Osteoblast (primary cell): ENCODE results near the gene SURF1. TPM values are rescaled to one million over a fixed set of nuclear protein-coding genes. Genes with fewer than 3 reads are reported as not detected.

Experiments
- DNase-seq: peaks from one replicate; pipeline ENCODE4 v3.0.0; 2011; ENCODE audit warnings: low spot score, mixed read lengths; ENCODE audit not compliant: insufficient read length; ENCODE audit errors: missing footprints
- H2AFZ ChIP-seq: 2 replicates; pipeline ENCODE4 v1.6.0; 2011; ENCODE audit warnings: mild to moderate bottlenecking, low read length
- H3K27ac ChIP-seq: 2 replicates; pipeline ENCODE4 v1.5.1; 2011; ENCODE audit warnings: mild to moderate bottlenecking, low read depth, low read length, moderate library complexity
- H3K27me3 ChIP-seq: 2 replicates; pipeline ENCODE4 v1.6.0; 2012; ENCODE audit warnings: mild to moderate bottlenecking, control low read depth, inconsistent platforms, low read length, moderate library complexity; ENCODE audit not compliant: insufficient read depth
- H3K36me3 ChIP-seq: 2 replicates; pipeline ENCODE4 v1.5.1; 2011; ENCODE audit warnings: mild to moderate bottlenecking, low read length, control low read depth, moderate library complexity; ENCODE audit not compliant: insufficient read depth
- H3K4me1 ChIP-seq: 2 replicates; pipeline ENCODE4 v1.5.1; 2011; ENCODE audit warnings: mild to moderate bottlenecking, low read length, control low read depth, moderate library complexity; ENCODE audit not compliant: insufficient read depth
- H3K4me2 ChIP-seq: 2 replicates; pipeline ENCODE4 v1.6.0; 2011; ENCODE audit warnings: mild to moderate bottlenecking, low read length; ENCODE audit not compliant: insufficient read depth
- H3K4me3 ChIP-seq: fragments of 200-600 bp; sonication (generic); 3 replicates; pipeline ENCODE4 v1.5.1; 2012; ENCODE audit warnings: mild to moderate bottlenecking, low read length, inconsistent platforms; ENCODE audit not compliant: insufficient read depth
- H3K79me2 ChIP-seq: 2 replicates; pipeline ENCODE4 v1.6.0; 2012; ENCODE audit warnings: mild to moderate bottlenecking, low read length, control low read depth, inconsistent platforms; ENCODE audit not compliant: insufficient read depth
- H3K9me3 ChIP-seq: 2 replicates; pipeline ENCODE4 v1.5.1; 2011; ENCODE audit warnings: low read depth, low read length, control low read depth
- H4K20me1 ChIP-seq: 2 replicates; pipeline ENCODE4 v1.6.0; 2012; ENCODE audit warnings: mild to moderate bottlenecking, low read length, control low read depth; ENCODE audit not compliant: insufficient read depth
- CTCF ChIP-seq: IDR thresholded peaks from 2 replicates; pipeline ENCODE4 v1.5.1; 2011; ENCODE audit warnings: mild to moderate bottlenecking, low read depth, low read length, moderate library complexity; ENCODE audit errors: extremely low read depth
- total RNA-seq: library from RNA; depleted of rRNA; stranded (reverse); fragments of >200 nt; gene quantifications from 2 replicates; pipeline ENCODE4 v1.2.3, GENCODE V29; 2012

SURF1 gene
- total RNA-seq, 1 donor = 21.0 TPM

GRCh38 chr9:133369422-133369821 lies 13.1 kb upstream of the SURF1 start:
- Histone ChIP-seq H3K4me2 (peak overlapping the region; percentile 33), H3K4me3 (no peak overlapping the region), H3K9me3 (no peaks in the 10 kb centered on the region), H3K79me2 (peaks cover 99% of the 10 kb centered on the region), H3K27me3 (no peaks in the 10 kb centered on the region), H3K4me1 (peaks cover 62% of the 10 kb centered on the region), H4K20me1 (peaks cover 94% of the 10 kb centered on the region), H2AFZ (no peak overlapping the region), H3K36me3 (peaks cover 71% of the 10 kb centered on the region), H3K27ac (peak overlapping the region; percentile 81)
- TF ChIP-seq CTCF = no peak
- peak; percentile 46 for DNase-seq

- H3K4me3 ChIP-seq = no peak overlapping the region
- no peak for TF ChIP-seq CTCF
- H3K4me2 ChIP-seq = peak overlapping the region; percentile 33
- no peaks in the 10 kb centered on the region for H3K9me3 ChIP-seq
- H3K36me3 ChIP-seq = peaks cover 74% of the 10 kb centered on the region
- peaks cover 98% of the 10 kb centered on the region for H3K79me2 ChIP-seq
- no peaks in the 10 kb centered on the region for H3K27me3 ChIP-seq
- no peak overlapping the region for H2AFZ ChIP-seq
- peaks cover 55% of the 10 kb centered on the region for H3K4me1 ChIP-seq
- peak; percentile 90 for DNase-seq
- peaks cover 92% of the 10 kb centered on the region for H4K20me1 ChIP-seq
- peak overlapping the region; percentile 81 for H3K27ac ChIP-seq
These were observed 12.1 kb upstream of the SURF1 start for GRCh38 chr9:133368249-133368881.

- peaks cover 50% of the 10 kb centered on the region for H3K4me1 ChIP-seq
- no peak overlapping the region for H3K4me2 ChIP-seq
- no peak overlapping the region for H2AFZ ChIP-seq
- H4K20me1 ChIP-seq = peaks cover 92% of the 10 kb centered on the region
- no peaks in the 10 kb centered on the region for H3K27me3 ChIP-seq
- peaks cover 74% of the 10 kb centered on the region for H3K36me3 ChIP-seq
- H3K79me2 ChIP-seq = peaks cover 98% of the 10 kb centered on the region
- peak overlapping the region; percentile 81 for H3K27ac ChIP-seq
- H3K9me3 ChIP-seq = no peaks in the 10 kb centered on the region
- DNase-seq = no peak
- no peak for TF ChIP-seq CTCF
- no peak overlapping the region for H3K4me3 ChIP-seq
These were observed 11.5 kb upstream of the SURF1 start for GRCh38 chr9:133367778-133368177.

- H3K36me3 ChIP-seq = peaks cover 74% of the 10 kb centered on the region
- peak; percentile 15 for DNase-seq
- H3K27me3 ChIP-seq = no peaks in the 10 kb centered on the region
- H4K20me1 ChIP-seq = peaks cover 91% of the 10 kb centered on the region
- H3K4me2 ChIP-seq = no peak overlapping the region
- no peak for TF ChIP-seq CTCF
- H3K27ac ChIP-seq = no peak overlapping the region
- peaks cover 98% of the 10 kb centered on the region for H3K79me2 ChIP-seq
- no peak overlapping the region for H2AFZ ChIP-seq
- H3K4me3 ChIP-seq = no peak overlapping the region
- H3K4me1 ChIP-seq = peaks cover 44% of the 10 kb centered on the region
- no peaks in the 10 kb centered on the region for H3K9me3 ChIP-seq
These were observed 10.9 kb upstream of the SURF1 start for GRCh38 chr9:133367221-133367620.
